Measurements from ENCODE around the gene GBX1.

GRCh38 chr7:151119902-151120301, 47.6 kb downstream of the GBX1 start:
- no peak for TF ChIP-seq CTCF (IDR thresholded peaks at IDR 0.05)
- TF ChIP-seq POLR2A (IDR thresholded peaks at IDR 0.05), result no peak

All from heart left ventricle (tissue), 13 donors.